CD14-positive monocyte (primary cell): ENCODE data around the gene DYRK1B. TPM values are rescaled to one million over a fixed set of nuclear protein-coding genes. Genes with fewer than 3 reads are reported as not detected.

Experiments
- DNase-seq, 3 donors: peaks; one replicate each; pipeline ENCODE4 v3.0.0-alpha.2; 2011 to 2022
- H2AFZ ChIP-seq: 2 replicates; pipeline ENCODE4 v1.6.0; 2012; ENCODE audit warnings: mild to moderate bottlenecking, low read depth, low read length, inconsistent platforms; ENCODE audit not compliant: insufficient read depth, poor library complexity, severe bottlenecking
- H3K27ac ChIP-seq, 2 donors: 1 replicate in 1 of 2; 2 replicates in 1 of 2; pipeline ENCODE4 v1.5.1; 2012 to 2013; ENCODE audit warnings: low read length in 2 of 2, control low read depth in 1 of 2, inconsistent platforms in 1 of 2, low read depth in 1 of 2, mild to moderate bottlenecking in 1 of 2
- H3K27me3 ChIP-seq, 2 donors: one replicate each; pipeline versions ENCODE4 v1.6.0 to v1.6.1; 2011 to 2013; ENCODE audit warnings: low read length in 2 of 2; ENCODE audit not compliant: control insufficient read depth in 2 of 2, insufficient read depth in 2 of 2
- H3K36me3 ChIP-seq, 2 donors: replicated peaks in 1 of 2; 1 replicate in 1 of 2; 2 replicates in 1 of 2; pipeline versions ENCODE4 v1.5.1 to v1.6.1; 2012 to 2013; ENCODE audit warnings: low read length in 2 of 2, control low read depth in 1 of 2, inconsistent platforms in 1 of 2, mild to moderate bottlenecking in 1 of 2; ENCODE audit not compliant: insufficient read depth in 2 of 2, control insufficient read depth in 1 of 2
- H3K4me1 ChIP-seq, 2 donors: 1 replicate in 1 of 2; 2 replicates in 1 of 2; pipeline versions ENCODE4 v1.5.1 to v1.6.1; 2012 to 2013; ENCODE audit warnings: low read length in 2 of 2, control low read depth in 1 of 2, inconsistent platforms in 1 of 2, mild to moderate bottlenecking in 1 of 2, moderate library complexity in 1 of 2; ENCODE audit not compliant: insufficient read depth in 2 of 2, control insufficient read depth in 1 of 2
- H3K4me2 ChIP-seq: replicated peaks from 2 replicates; pipeline ENCODE3; 2012; ENCODE audit warnings: low read length, moderate library complexity, mild to moderate bottlenecking; ENCODE audit not compliant: poor library complexity, severe bottlenecking; ENCODE audit errors: extremely low read depth
- H3K4me3 ChIP-seq, 3 experiments: fragments of 200-600 bp in 1 of 3; sonication (generic) in 1 of 3; replicated peaks in 1 of 3; 1 replicate in 2 of 3; 2 replicates in 1 of 3; pipeline ENCODE4 v1.5.1; 2011 to 2013; ENCODE audit warnings: low read length in 3 of 3, mild to moderate bottlenecking in 3 of 3, control low read depth in 2 of 3, low read depth in 2 of 3, inconsistent platforms in 1 of 3, moderate library complexity in 1 of 3
- H3K79me2 ChIP-seq: 2 replicates; pipeline ENCODE4 v1.6.0; 2012; ENCODE audit warnings: mild to moderate bottlenecking, control low read depth, inconsistent platforms, low read length, moderate library complexity; ENCODE audit not compliant: insufficient read depth
- H3K9ac ChIP-seq: 2 replicates; pipeline ENCODE4 v1.6.0; 2017; ENCODE audit warnings: low read length, mild to moderate bottlenecking; ENCODE audit not compliant: insufficient read depth, poor library complexity, severe bottlenecking
- H3K9me3 ChIP-seq, 2 donors: replicated peaks in 1 of 2; 1 replicate in 1 of 2; 2 replicates in 1 of 2; pipeline versions ENCODE4 v1.5.1 to v1.6.1; 2012 to 2013; ENCODE audit warnings: low read length in 2 of 2, control low read depth in 1 of 2; ENCODE audit not compliant: control insufficient read depth in 1 of 2, insufficient read depth in 1 of 2
- H4K20me1 ChIP-seq: 2 replicates; pipeline ENCODE4 v1.6.0; 2012; ENCODE audit warnings: mild to moderate bottlenecking, low read length, control low read depth, moderate library complexity; ENCODE audit not compliant: insufficient read depth
- H3K27ac Mint-ChIP-seq, 7 donors: one replicate each; pipeline ENCODE4 v1.8.0; 2020; ENCODE audit warnings: mild to moderate bottlenecking in 7 of 7, mixed read lengths in 7 of 7, moderate library complexity in 6 of 7, inconsistent platforms in 2 of 7
- H3K27me3 Mint-ChIP-seq, 3 donors: one replicate each; pipeline ENCODE4 v1.8.0; 2021 to 2022; ENCODE audit warnings: low read depth in 3 of 3, mild to moderate bottlenecking in 3 of 3, mixed read lengths in 3 of 3, moderate library complexity in 3 of 3, inconsistent platforms in 1 of 3
- H3K36me3 Mint-ChIP-seq, 2 donors: one replicate each; pipeline ENCODE4 v1.8.0; 2020; ENCODE audit warnings: mixed read lengths in 2 of 2, inconsistent platforms in 1 of 2, mild to moderate bottlenecking in 1 of 2
- H3K4me1 Mint-ChIP-seq: one replicate; pipeline ENCODE4 v1.8.0; 2020; ENCODE audit warnings: mild to moderate bottlenecking, mixed read lengths
- H3K4me3 Mint-ChIP-seq, 2 donors: one replicate each; pipeline ENCODE4 v1.8.0; 2020; ENCODE audit warnings: mild to moderate bottlenecking in 2 of 2, mixed read lengths in 2 of 2, moderate library complexity in 1 of 2
- H3K9me3 Mint-ChIP-seq, 7 donors: one replicate each; pipeline ENCODE4 v1.8.0; 2020 to 2022; ENCODE audit warnings: mixed read lengths in 7 of 7, mild to moderate bottlenecking in 6 of 7, moderate library complexity in 6 of 7, inconsistent platforms in 2 of 7
- WGBS: methylation state at CpG from one replicate; pipeline ENCODE4 v1.1.5; 2013; ENCODE audit warnings: missing lambda C conversion rate; ENCODE audit not compliant: insufficient coverage; 5-methylcytosine and 5-hydroxymethylcytosine counted together
- intact Hi-C, 2 donors: fragments of 100-400 bp; cut with micrococcal nuclease; formaldehyde crosslinking; loops; one replicate each; pipeline versions ENCODE4 v1.15.0 to v1.15.1; 2023
- polyA plus RNA-seq, 3 donors: library from polyadenylated mRNA; depleted of rRNA in 1 of 3; unstranded in 2 of 3; stranded (reverse) in 1 of 3; fragments of 300-500 nt in 2 of 3; fragments of >200 nt in 1 of 3; fragmentation: Illumina TruSeq in 2 of 3; gene quantifications; 1 replicate in 2 of 3; 2 replicates in 1 of 3; pipeline ENCODE4 v1.2.3, GENCODE V29; 2012 to 2021
- TF ChIP-seq, protein P1 (sequence below): fragments of 200-600 bp; IDR thresholded peaks from one replicate; pipeline ENCODE4 v1.8.0; 2022; ENCODE audit warnings: antibody characterized with exemption, mild to moderate bottlenecking

DYRK1B gene
- polyA plus RNA-seq, 3 donors: 4.2 to 13.6 (median 6.5) TPM

DNA sequence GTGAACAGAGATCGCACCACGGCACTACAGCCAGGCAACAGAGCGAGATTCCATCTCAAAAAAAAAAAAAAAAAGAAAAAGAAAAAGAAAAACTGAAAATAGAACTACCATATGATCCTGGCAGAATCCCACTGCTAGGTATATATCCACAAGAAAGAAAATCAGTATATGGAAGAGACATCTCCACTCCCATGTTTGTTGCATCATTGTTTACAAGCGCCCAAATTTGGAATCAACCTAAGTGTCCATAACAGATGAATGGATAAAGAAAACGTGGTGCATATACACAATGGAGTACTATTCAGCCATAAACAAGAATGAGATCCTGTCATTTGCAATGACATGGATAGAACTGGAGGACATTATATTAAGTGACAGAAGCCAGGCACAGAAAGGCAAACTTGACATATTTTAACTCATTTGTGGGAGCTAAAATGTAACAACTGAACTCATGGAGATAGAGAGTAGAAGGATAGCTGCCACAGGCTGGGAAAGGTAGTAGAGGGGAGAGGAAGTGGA is 26.1 kb downstream of the DYRK1B start:
- no peak overlapping the region for H3K4me3 Mint-ChIP-seq
- Histone ChIP-seq H3K4me2 (no peak overlapping the region), H4K20me1 (no peaks in the 10 kb centered on the region), H3K27ac (no peak overlapping the region), H3K9ac (no peak overlapping the region), H3K9me3 (no peaks in the 10 kb centered on the region), H3K27me3 (no peaks in the 10 kb centered on the region), H3K4me3 (no peak overlapping the region), H3K36me3 (no peaks in the 10 kb centered on the region), H3K4me1 (no peaks in the 10 kb centered on the region), H2AFZ (no peak overlapping the region), H3K79me2 (no peaks in the 10 kb centered on the region)
- peaks cover 0 to 15% (median 0%) of the 10 kb centered on the region in 7 donors for H3K9me3 Mint-ChIP-seq
- no peak overlapping the region for H3K27ac Mint-ChIP-seq
- H3K4me1 Mint-ChIP-seq: no peaks in the 10 kb centered on the region
- TF ChIP-seq, protein P1, sequence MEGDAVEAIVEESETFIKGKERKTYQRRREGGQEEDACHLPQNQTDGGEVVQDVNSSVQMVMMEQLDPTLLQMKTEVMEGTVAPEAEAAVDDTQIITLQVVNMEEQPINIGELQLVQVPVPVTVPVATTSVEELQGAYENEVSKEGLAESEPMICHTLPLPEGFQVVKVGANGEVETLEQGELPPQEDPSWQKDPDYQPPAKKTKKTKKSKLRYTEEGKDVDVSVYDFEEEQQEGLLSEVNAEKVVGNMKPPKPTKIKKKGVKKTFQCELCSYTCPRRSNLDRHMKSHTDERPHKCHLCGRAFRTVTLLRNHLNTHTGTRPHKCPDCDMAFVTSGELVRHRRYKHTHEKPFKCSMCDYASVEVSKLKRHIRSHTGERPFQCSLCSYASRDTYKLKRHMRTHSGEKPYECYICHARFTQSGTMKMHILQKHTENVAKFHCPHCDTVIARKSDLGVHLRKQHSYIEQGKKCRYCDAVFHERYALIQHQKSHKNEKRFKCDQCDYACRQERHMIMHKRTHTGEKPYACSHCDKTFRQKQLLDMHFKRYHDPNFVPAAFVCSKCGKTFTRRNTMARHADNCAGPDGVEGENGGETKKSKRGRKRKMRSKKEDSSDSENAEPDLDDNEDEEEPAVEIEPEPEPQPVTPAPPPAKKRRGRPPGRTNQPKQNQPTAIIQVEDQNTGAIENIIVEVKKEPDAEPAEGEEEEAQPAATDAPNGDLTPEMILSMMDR: no peak
- peaks cover 3 to 5% (median 5%) of the 10 kb centered on the region in 3 donors for H3K27me3 Mint-ChIP-seq
- H3K36me3 Mint-ChIP-seq: no peaks in the 10 kb centered on the region
- WGBS: no CpG with 5 or more reads among the region's 5 CpGs
- intact Hi-C loops: no loop called here
- no peak for DNase-seq

- no peaks in the 10 kb centered on the region for H3K4me1 Mint-ChIP-seq
- no peak overlapping the region for H3K27ac Mint-ChIP-seq
- Histone ChIP-seq H3K27ac (no peak overlapping the region), H3K36me3 (no peaks in the 10 kb centered on the region), H3K27me3 (no peaks in the 10 kb centered on the region), H3K4me3 (no peak overlapping the region), H3K9me3 (no peaks in the 10 kb centered on the region), H3K9ac (no peak overlapping the region), H3K4me1 (no peaks in the 10 kb centered on the region), H3K79me2 (no peaks in the 10 kb centered on the region), H3K4me2 (no peak overlapping the region), H2AFZ (no peak overlapping the region), H4K20me1 (no peaks in the 10 kb centered on the region)
- H3K9me3 Mint-ChIP-seq: peaks cover 0 to 15% (median 0%) of the 10 kb centered on the region in 7 donors
- DNase-seq: no peak
- WGBS: 73% methylated on average over 4 of the region's 5 CpGs
- peaks cover 3 to 12% (median 5%) of the 10 kb centered on the region in 3 donors for H3K27me3 Mint-ChIP-seq
- TF ChIP-seq, protein P1: no peak
- no peak overlapping the region for H3K4me3 Mint-ChIP-seq
- H3K36me3 Mint-ChIP-seq: no peaks in the 10 kb centered on the region
- intact Hi-C loops: no loop called here
Observed at GRCh38 chr19:39805104-39805503, 28.9 kb downstream of the DYRK1B start.
